Endothelial cell of umbilical vein (primary cell): ENCODE data around the gene P4HA3. TPM values are rescaled to one million over a fixed set of nuclear protein-coding genes. Genes with fewer than 3 reads are reported as not detected.

Source experiments
- Bru-seq: library from RNA; stranded (reverse); fragments of 400-500 nt; gene quantifications from one replicate; lab custom pipeline; 2021; lab: Mats Ljungman, UMichigan
- BruChase-seq, 2 experiments: library from RNA; stranded (reverse); fragments of 400-500 nt; gene quantifications; one replicate each; lab custom pipeline; 2021; lab: Mats Ljungman, UMichigan
- BruUV-seq: library from RNA; stranded (reverse); fragments of 400-500 nt; replicated peaks from 2 replicates; lab custom pipeline; 2021; lab: Mats Ljungman, UMichigan
- CTCF ChIA-PET: fragments of 300-600, 350-600 bp; sonication (Branson Sonifier 250); formaldehyde crosslinking; loops from one replicate; lab custom pipeline; 2021; ENCODE audit warnings: antibody characterized with exemption, inconsistent platforms; lab: Charles Lee
- POLR2A ChIA-PET: fragments of 300-600, 350-600 bp; sonication (Branson Sonifier 250); formaldehyde crosslinking; loops from one replicate; lab custom pipeline; 2021; ENCODE audit warnings: antibody characterized with exemption, inconsistent platforms; lab: Charles Lee
- DNase-seq: peaks from one replicate; pipeline ENCODE4 v3.0.0-alpha.2; 2011; ENCODE audit warnings: low read depth, low spot score
- FAIRE-seq: peaks from 2 replicates; lab custom pipeline; 2011; peaks lifted over from hg19 to GRCh38; lab: Jason Lieb, UNC
- H2AFZ ChIP-seq: 2 replicates; pipeline ENCODE4 v1.6.0; 2012; ENCODE audit warnings: low read depth, low read length, control low read depth, inconsistent platforms
- H3K27ac ChIP-seq: 2 replicates; pipeline ENCODE4 v1.5.1; 2011; ENCODE audit warnings: low read depth, mild to moderate bottlenecking, control low read depth, low read length, moderate library complexity; ENCODE audit not compliant: insufficient read depth
- H3K27me3 ChIP-seq, 2 experiments: 2 replicates each; pipeline versions ENCODE4 v1.6.0 to v1.6.1; 2011; ENCODE audit warnings: low read length in 2 of 2, mixed read lengths in 1 of 2; ENCODE audit not compliant: control insufficient read depth in 2 of 2, insufficient read depth in 2 of 2
- H3K36me3 ChIP-seq, 2 experiments: 2 replicates in 1 of 2; 3 replicates in 1 of 2; pipeline ENCODE4 v1.5.1; 2011; ENCODE audit warnings: low read length in 2 of 2, mild to moderate bottlenecking in 1 of 2, moderate library complexity in 1 of 2; ENCODE audit not compliant: control insufficient read depth in 2 of 2, insufficient read depth in 2 of 2; ENCODE audit errors: extremely low read depth in 1 of 2
- H3K4me1 ChIP-seq: 3 replicates; pipeline ENCODE4 v1.5.1; 2011; ENCODE audit warnings: mild to moderate bottlenecking, low read length; ENCODE audit not compliant: control insufficient read depth, insufficient read depth; ENCODE audit errors: extremely low read depth
- H3K4me2 ChIP-seq: 2 replicates; pipeline ENCODE4 v1.6.1; 2011; ENCODE audit warnings: low read length, control low read depth, mixed read lengths; ENCODE audit not compliant: insufficient read depth
- H3K4me3 ChIP-seq, 3 experiments: fragments of 200-600 bp in 1 of 3; sonication (generic), shearing (Covaris generic) in 1 of 3; replicated peaks in 1 of 3; 2 replicates each; pipeline ENCODE4 v1.5.1; 2011 to 2016; ENCODE audit warnings: control low read depth in 3 of 3, low read length in 3 of 3, mild to moderate bottlenecking in 2 of 3, inconsistent platforms in 1 of 3, low read depth in 1 of 3, moderate library complexity in 1 of 3; ENCODE audit not compliant: insufficient read depth in 1 of 3
- H3K79me2 ChIP-seq: 2 replicates; pipeline ENCODE4 v1.6.0; 2012; ENCODE audit warnings: low read length, inconsistent platforms; ENCODE audit not compliant: control insufficient read depth, insufficient read depth
- H3K9ac ChIP-seq: replicated peaks from 2 replicates; pipeline ENCODE3; 2011; ENCODE audit warnings: low read length, control low read depth; ENCODE audit not compliant: insufficient read depth; ENCODE audit errors: extremely low read depth
- H3K9me1 ChIP-seq: replicated peaks from 3 replicates; pipeline ENCODE4 v1.6.0; 2011; ENCODE audit warnings: mild to moderate bottlenecking, low read length; ENCODE audit not compliant: control insufficient read depth, insufficient read depth; ENCODE audit errors: extremely low read depth
- H3K9me3 ChIP-seq: replicated peaks from 2 replicates; pipeline ENCODE4 v1.5.1; 2012; ENCODE audit warnings: low read length, inconsistent platforms; ENCODE audit not compliant: control insufficient read depth, insufficient read depth
- H4K20me1 ChIP-seq: replicated peaks from 2 replicates; pipeline ENCODE3; 2011; ENCODE audit warnings: mild to moderate bottlenecking, low read length; ENCODE audit not compliant: control insufficient read depth, insufficient read depth; ENCODE audit errors: extremely low read depth
- POLR2A ChIP-seq: IDR thresholded peaks from 2 replicates; pipeline ENCODE4 v1.6.1; 2012; ENCODE audit warnings: low read depth, mild to moderate bottlenecking, control low read depth, low read length
- POLR2AphosphoS5 ChIP-seq: IDR thresholded peaks from 2 replicates; pipeline ENCODE4 v1.6.1; 2012; ENCODE audit warnings: low read depth, mild to moderate bottlenecking, control low read depth, low read length, moderate library complexity; ENCODE audit not compliant: insufficient read depth
- dilution Hi-C: fragments of 300-500 bp; cut with MboI; formaldehyde crosslinking; loops from one replicate; pipeline ENCODE4 v1.15.0; 2019; ENCODE audit warnings: low sequenced_read_pairs; ENCODE audit not compliant: extremely low pct_ligation_motif_present
- intact Hi-C: fragments of 100-400 bp; cut with micrococcal nuclease; formaldehyde crosslinking; loops from one replicate; pipeline ENCODE4 v1.10.0; 2022
- long read RNA-seq: library from polyadenylated mRNA; stranded (forward); transcript quantifications from one replicate; pipeline ENCODE4 v2.0.0, GENCODE V29; 2021
- polyA minus RNA-seq, 3 experiments: library from RNA; depleted of rRNA, polyadenylated mRNA; stranded (reverse); fragments of >200 nt; gene quantifications; 1 replicate in 1 of 3; 2 replicates in 2 of 3; pipeline ENCODE4 v1.2.3, GENCODE V29; 2011
- polyA plus RNA-seq, 4 experiments: library from polyadenylated mRNA; depleted of rRNA in 3 of 4; stranded (reverse) in 3 of 4; unstranded in 1 of 4; fragments of >200 nt; gene quantifications; 2 replicates each; pipeline versions ENCODE4 v1.2.1 to v1.2.3, GENCODE V29; 2011 to 2012; ENCODE audit warnings: missing spikeins in 1 of 4
- total RNA-seq: library from RNA; stranded (reverse); gene quantifications from 2 replicates; pipeline ENCODE4 v1.2.3, GENCODE V29; 2021
- TF ChIP-seq, protein P1 (sequence below), 2 donors: IDR thresholded peaks; 1 replicate in 1 of 2; 2 replicates in 1 of 2; pipeline ENCODE4 v1.5.1; 2011; ENCODE audit warnings: low read length in 2 of 2, mild to moderate bottlenecking in 2 of 2, moderate library complexity in 2 of 2, control low read depth in 1 of 2, inconsistent platforms in 1 of 2, low read depth in 1 of 2; ENCODE audit not compliant: insufficient read depth in 1 of 2; ENCODE audit errors: extremely low read depth in 1 of 2
- TF ChIP-seq, protein P2 (sequence below): IDR thresholded peaks from 2 replicates; pipeline ENCODE4 v1.6.1; 2011; ENCODE audit not compliant: insufficient read depth, insufficient read length

The P4HA3 gene
- total RNA-seq = 15.0 and 26.9 TPM in 2 replicates
- 34.1 and 40.0 TPM in 2 replicates for polyA plus RNA-seq
- 38.9 and 43.6 TPM in 2 replicates for polyA plus RNA-seq (2011; cell fraction: cytosol; rRNA removed)
- polyA plus RNA-seq (2011; cell fraction: nucleus; rRNA removed) = 27.3 and 29.6 TPM in 2 replicates
- polyA plus RNA-seq (2012) = 19.9 and 27.2 TPM in 2 replicates
- 19.4 and 33.2 TPM in 2 replicates for polyA minus RNA-seq
- polyA minus RNA-seq (2011; cell fraction: cytosol; rRNA and poly(A)+ RNA removed) = not detected
- polyA minus RNA-seq (2011; cell fraction: nucleus; rRNA and poly(A)+ RNA removed) = 5.5 and 8.7 TPM in 2 replicates
- Bru-seq, nascent RNA = percentile 62 among the genes with signal in this experiment
- percentile 46 among the genes with signal in this experiment for BruChase-seq, experiment 1, labeled RNA remaining after a 6-hour chase
- BruChase-seq, experiment 2, labeled RNA remaining after a 2-hour chase = percentile 56 among the genes with signal in this experiment
- long read RNA-seq, transcript P4HA3-201 (13 exons, 2,274 nt) = major isoform, 38 of 58 reads
- long read RNA-seq, partial matches to known transcripts = 7 of 58 reads
- long read RNA-seq, other reads (novel, unspliced or antisense) = 13 of 58 reads

GRCh38 chr11:74311352-74311926, at the start of gene P4HA3:
Gene P4HA3 (minus strand): TSS chr11:74311640. CDS start chr11:74311611, 29 bp downstream.
- intact Hi-C loops = no loop called here
- BruUV-seq = no TSS peak

More at GRCh38 chr11:74311352-74311926, at the start of gene P4HA3:
- peak; percentile 73 for TF ChIP-seq POLR2AphosphoS5
- TF ChIP-seq, protein P1, sequence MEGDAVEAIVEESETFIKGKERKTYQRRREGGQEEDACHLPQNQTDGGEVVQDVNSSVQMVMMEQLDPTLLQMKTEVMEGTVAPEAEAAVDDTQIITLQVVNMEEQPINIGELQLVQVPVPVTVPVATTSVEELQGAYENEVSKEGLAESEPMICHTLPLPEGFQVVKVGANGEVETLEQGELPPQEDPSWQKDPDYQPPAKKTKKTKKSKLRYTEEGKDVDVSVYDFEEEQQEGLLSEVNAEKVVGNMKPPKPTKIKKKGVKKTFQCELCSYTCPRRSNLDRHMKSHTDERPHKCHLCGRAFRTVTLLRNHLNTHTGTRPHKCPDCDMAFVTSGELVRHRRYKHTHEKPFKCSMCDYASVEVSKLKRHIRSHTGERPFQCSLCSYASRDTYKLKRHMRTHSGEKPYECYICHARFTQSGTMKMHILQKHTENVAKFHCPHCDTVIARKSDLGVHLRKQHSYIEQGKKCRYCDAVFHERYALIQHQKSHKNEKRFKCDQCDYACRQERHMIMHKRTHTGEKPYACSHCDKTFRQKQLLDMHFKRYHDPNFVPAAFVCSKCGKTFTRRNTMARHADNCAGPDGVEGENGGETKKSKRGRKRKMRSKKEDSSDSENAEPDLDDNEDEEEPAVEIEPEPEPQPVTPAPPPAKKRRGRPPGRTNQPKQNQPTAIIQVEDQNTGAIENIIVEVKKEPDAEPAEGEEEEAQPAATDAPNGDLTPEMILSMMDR (IDR thresholded peaks at IDR 0.05; ENCODE audit: extremely low read depth in 1 of 2, insufficient read depth in 1 of 2, low read depth in 1 of 2, low read length in 2 of 2) = peak in 1 of 2 donors; percentile 21
- TF ChIP-seq POLR2A = no peak
- TF ChIP-seq, protein P2, sequence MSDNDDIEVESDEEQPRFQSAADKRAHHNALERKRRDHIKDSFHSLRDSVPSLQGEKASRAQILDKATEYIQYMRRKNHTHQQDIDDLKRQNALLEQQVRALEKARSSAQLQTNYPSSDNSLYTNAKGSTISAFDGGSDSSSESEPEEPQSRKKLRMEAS = peak; percentile 6
- dilution Hi-C loops = no loop called here
- Histone ChIP-seq H3K9me3 (no peaks in the 10 kb centered on the region), H3K9me1 (no peaks in the 10 kb centered on the region), H3K4me3 (peak within 1 kb of the TSS; percentile 12 to 42 (median 29)), H3K27me3 (no peaks in the 10 kb centered on the region), H3K4me1 (peaks cover 12% of the 10 kb centered on the region), H2AFZ (peak within 1 kb of the TSS; percentile 94), H3K36me3 (no peaks in the 10 kb centered on the region), H3K9ac (no peak within 1 kb of the TSS), H3K79me2 (no peaks in the 10 kb centered on the region), H3K4me2 (peak within 1 kb of the TSS; percentile 70), H3K27ac (no peak within 1 kb of the TSS), H4K20me1 (no peaks in the 10 kb centered on the region)
- FAIRE-seq (peak; percentile 24), DNase-seq (peak; percentile 78)
- POLR2A ChIA-PET = interaction anchor here (0.6 kb wide), 1 partner anchor 26 kb away, joined by 5 read pairs; no protein-coding TSS in a partner anchor
- CTCF ChIA-PET = interaction anchor here (1.0 kb wide), 1 partner anchor 10 kb away, joined by 3 read pairs; no protein-coding TSS in a partner anchor
